Lung (tissue), 12 donors: ENCODE measurements around the gene KIAA0319L. TPM values are rescaled to one million over a fixed set of nuclear protein-coding genes. Genes with fewer than 3 reads are reported as not detected.

Experiments
- ATAC-seq: fragments of 200-7000 bp; cut with Tn5 transposase; one replicate; pipeline ENCODE4 v1.9.1; 2020; ENCODE audit warnings: moderate number of reproducible peaks; ENCODE audit not compliant: insufficient read depth, low FRiP score
- DNase-seq, 3 donors: peaks; one replicate each; pipeline ENCODE4 v3.0.0-alpha.2; 2013 to 2017
- H3K27ac ChIP-seq, 2 donors: one replicate each; pipeline ENCODE4 v1.5.1; 2013; ENCODE audit warnings: mild to moderate bottlenecking in 2 of 2, moderate library complexity in 2 of 2, control low read depth in 1 of 2, inconsistent platforms in 1 of 2, low read depth in 1 of 2, low read length in 1 of 2
- H3K27me3 ChIP-seq, 3 donors: one replicate each; pipeline ENCODE4 v1.5.1; 2013; ENCODE audit warnings: low read length in 2 of 3; ENCODE audit not compliant: control insufficient read depth in 3 of 3, insufficient read depth in 3 of 3
- H3K36me3 ChIP-seq, 4 donors: one replicate each; pipeline ENCODE4 v1.5.1; 2013; ENCODE audit warnings: low read length in 4 of 4, mild to moderate bottlenecking in 1 of 4, moderate library complexity in 1 of 4; ENCODE audit not compliant: control insufficient read depth in 4 of 4, insufficient read depth in 4 of 4
- H3K4me1 ChIP-seq, 5 donors: one replicate each; pipeline ENCODE4 v1.5.1; 2013; ENCODE audit warnings: low read length in 5 of 5, mild to moderate bottlenecking in 2 of 5, moderate library complexity in 1 of 5; ENCODE audit not compliant: control insufficient read depth in 5 of 5, insufficient read depth in 5 of 5
- H3K4me3 ChIP-seq: one replicate; pipeline ENCODE4 v1.5.1; 2013; ENCODE audit warnings: mild to moderate bottlenecking, control low read depth, moderate library complexity
- H3K9ac ChIP-seq, 2 donors: one replicate each; pipeline ENCODE4 v1.5.1; 2013; ENCODE audit warnings: low read length in 2 of 2, control low read depth in 1 of 2; ENCODE audit not compliant: insufficient read depth in 1 of 2
- H3K9me3 ChIP-seq, 4 donors: one replicate each; pipeline ENCODE4 v1.5.1; 2013; ENCODE audit warnings: low read length in 3 of 4, mild to moderate bottlenecking in 1 of 4, moderate library complexity in 1 of 4; ENCODE audit not compliant: control insufficient read depth in 4 of 4, insufficient read depth in 3 of 4
- CTCF ChIP-seq: IDR thresholded peaks from 2 replicates; pipeline ENCODE4 v1.5.1; 2012; ENCODE audit warnings: mild to moderate bottlenecking; ENCODE audit errors: control extremely low read depth, extremely low read depth
- WGBS, 2 donors: extraction: QIAGEN DNeasy Blood & Tissue Kit; methylation state at CpG; one replicate each; pipeline ENCODE4 v1.1.7; 2013; 5-methylcytosine and 5-hydroxymethylcytosine counted together
- polyA plus RNA-seq, 2 donors: library from polyadenylated mRNA; stranded (reverse); fragments of 200-250 nt; gene quantifications; one replicate each; pipeline ENCODE4 v1.2.1, GENCODE V29; 2013
- total RNA-seq, 2 donors: library from RNA; depleted of rRNA in 1 of 2; stranded (reverse); fragments of >200 nt in 1 of 2; gene quantifications; one replicate each; pipeline ENCODE4 v1.2.1, GENCODE V29; 2014 to 2021
- donor health status: control.
- donor health status: control.
- donor health status: Bipolar disorder and iron deficiency.
- donor health status: healthy.
- donor health status: DM: yes; HTN: yes; CAD: no.

KIAA0319L gene
- total and polyA plus RNA-seq, 4 donors = 20.3 to 121 (median 60.9) TPM

DNA sequence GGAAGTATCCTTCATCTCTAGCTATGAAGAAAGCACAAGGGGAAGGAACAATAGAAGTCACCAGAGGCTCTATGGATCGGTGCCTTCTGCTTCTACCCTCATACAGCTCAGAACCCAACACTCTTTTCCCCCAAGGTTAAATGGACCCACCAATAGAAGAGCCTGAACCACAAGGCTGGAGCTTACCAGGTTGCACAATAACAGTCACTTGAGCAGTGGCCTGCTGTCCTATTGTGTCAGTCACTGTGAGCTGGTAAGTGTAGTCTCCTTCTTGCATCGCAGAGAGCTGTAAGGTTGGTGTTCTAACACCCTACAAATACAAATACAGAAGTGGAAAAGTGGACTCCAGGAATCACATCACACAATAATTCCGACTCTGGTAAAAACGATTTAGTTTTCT, 103.0 kb downstream of the KIAA0319L start:
- H3K9ac ChIP-seq = no peak overlapping the region
- DNase-seq (no peak), ATAC-seq (no peak)
- H3K4me3 ChIP-seq = no peak overlapping the region
- H3K36me3 ChIP-seq = peaks cover 11 to 25% (median 18%) of the 10 kb centered on the region in 4 donors
- no peaks in the 10 kb centered on the region for H3K9me3 ChIP-seq
- no peak for TF ChIP-seq CTCF
- peak overlapping the region in 1 of 2 donors; percentile 54 for H3K27ac ChIP-seq
- H3K4me1 ChIP-seq = peaks cover 6 to 25% (median 13%) of the 10 kb centered on the region in 5 donors
- WGBS, 2 donors = 41 to 80% methylated on average over 4 of the region's 4 CpGs
- H3K27me3 ChIP-seq = no peaks in the 10 kb centered on the region

DNA sequence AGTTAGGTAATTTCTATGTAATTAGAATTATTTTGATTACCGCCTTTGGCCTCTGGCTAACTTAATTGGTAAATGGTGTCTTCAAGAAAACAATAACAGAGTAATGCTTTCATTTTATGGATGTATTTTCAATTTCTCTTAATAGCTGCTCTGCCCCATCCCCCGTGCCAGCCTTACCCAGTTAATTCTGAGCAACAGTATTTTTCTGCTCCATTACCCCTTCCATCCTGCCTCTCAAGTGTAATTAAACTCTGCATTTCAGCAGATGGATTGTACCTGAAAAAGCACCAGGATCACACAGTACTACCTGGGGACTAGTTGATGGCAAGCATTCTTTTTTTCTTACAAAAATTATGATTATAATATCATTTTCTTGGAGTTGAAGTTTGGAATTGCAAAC, 104.2 kb downstream of the KIAA0319L start:
- Histone ChIP-seq H3K9ac (no peak overlapping the region), H3K4me3 (no peak overlapping the region), H3K4me1 (peaks cover 6 to 25% (median 13%) of the 10 kb centered on the region in 5 donors), H3K27ac (no peak overlapping the region), H3K27me3 (no peaks in the 10 kb centered on the region), H3K36me3 (peaks cover 11 to 27% (median 21%) of the 10 kb centered on the region in 4 donors), H3K9me3 (no peaks in the 10 kb centered on the region)
- ATAC-seq = no peak
- no peak for DNase-seq
- no peak for TF ChIP-seq CTCF
- WGBS, 2 donors = 88 to 92% methylated on average over 2 of the region's 2 CpGs

DNA sequence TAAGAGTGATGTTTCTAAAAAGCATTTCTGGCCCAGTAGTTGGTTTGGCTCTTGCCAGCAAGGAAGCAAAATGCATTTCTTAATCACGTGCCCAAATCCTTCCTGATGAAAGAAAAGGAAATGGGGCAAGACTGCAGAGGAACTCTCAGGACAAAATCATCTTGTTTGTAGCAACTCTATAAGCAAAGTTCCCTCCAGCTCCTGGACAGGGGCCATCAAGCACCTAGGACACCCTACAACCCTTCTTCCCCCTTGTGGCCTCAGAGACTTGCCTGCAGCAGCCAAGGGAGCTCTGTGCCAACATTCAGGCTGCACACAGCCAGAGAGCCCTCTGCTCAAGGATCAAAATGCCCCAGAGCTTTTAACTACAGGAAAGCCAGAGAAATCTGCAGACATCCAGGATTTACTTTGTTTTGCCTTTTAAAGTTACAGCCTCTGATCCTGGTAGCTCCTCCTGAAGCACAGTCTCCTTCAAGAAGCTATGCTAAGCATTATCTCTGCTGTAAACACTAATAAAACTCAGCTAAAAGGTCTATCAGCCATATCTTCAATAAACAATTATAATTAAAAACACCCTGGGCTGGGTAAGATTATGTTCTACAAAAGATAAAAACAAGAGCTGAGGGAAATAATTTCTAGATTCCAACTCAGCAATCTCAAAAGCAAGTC, 105.0 kb downstream of the KIAA0319L start:
- H3K27me3 ChIP-seq = no peaks in the 10 kb centered on the region
- 2 to 7% methylated on average over 1 of the region's 1 CpG for WGBS, 2 donors
- no peak overlapping the region for H3K4me3 ChIP-seq
- ATAC-seq = peak; percentile 21
- H3K27ac ChIP-seq = peak overlapping the region in 1 of 2 donors; percentile 50
- TF ChIP-seq CTCF = no peak
- H3K36me3 ChIP-seq = peaks cover 11 to 33% (median 22%) of the 10 kb centered on the region in 4 donors
- peak overlapping the region in 1 of 2 donors; percentile 2 for H3K9ac ChIP-seq
- no peaks in the 10 kb centered on the region for H3K9me3 ChIP-seq
- H3K4me1 ChIP-seq = peaks cover 6 to 25% (median 13%) of the 10 kb centered on the region in 5 donors
- DNase-seq = peak in 2 of 3 donors; percentile 50 to 62
